SU-DHL-6 (cell line): ENCODE measurements around the gene IL11.

ENCODE experiments used
- CTCF ChIP-seq: fragments of 200-600 bp; sonication (generic); IDR thresholded peaks from one replicate; pipeline ENCODE4 v1.5.1; 2017; ENCODE audit warnings: antibody characterized with exemption, mild to moderate bottlenecking, low read length, moderate library complexity; ENCODE audit not compliant: insufficient read depth, poor library complexity, severe bottlenecking
- EZH2phosphoT487 ChIP-seq: fragments of 200-600 bp; sonication (generic), shearing (Covaris generic); conservative IDR thresholded peaks from 2 replicates; pipeline ENCODE4 v1.6.1; 2018; ENCODE audit warnings: mild to moderate bottlenecking, antibody characterized with exemption, low read length, moderate library complexity, mixed read lengths

- TF ChIP-seq CTCF (no peak), EZH2phosphoT487 (no peak)
These were observed 22.8 kb upstream of the IL11 start for GRCh38 chr19:55392820-55393761.
